ENCODE measurements around the gene ZNF518B.
"Not testable (repeated sequence)": the region's sequence is repeated elsewhere in the genome, so short reads cannot be mapped to it uniquely, and the experiment has no call there.

Gene ZNF518B

GRCh38 chr4:10427680-10428079 is 29.5 kb downstream of the ZNF518B start:
- H2BK15ac ChIP-seq (ENCODE audit: low read depth, poor library complexity, severe bottlenecking); H3K4me3 ChIP-seq (ENCODE audit: insufficient read depth in 1 of 2, low read depth in 1 of 2, low read length in 2 of 2); H3K4me1 ChIP-seq (ENCODE audit: control insufficient read depth, insufficient read depth, low read depth, low read length); H3K9me3 ChIP-seq (ENCODE audit: control insufficient read depth, low read length); H2BK5ac ChIP-seq (ENCODE audit: low read depth, low read length, poor library complexity, severe bottlenecking); H3K27ac ChIP-seq (ENCODE audit: low read length, poor library complexity, severe bottlenecking); DNase-seq; H2BK120ac ChIP-seq (ENCODE audit: low read depth, low read length); H3K79me1 ChIP-seq (replicated peaks; ENCODE audit: low read length, poor library complexity, severe bottlenecking); H3K36me3 ChIP-seq (ENCODE audit: control insufficient read depth in 1 of 2, insufficient read depth in 2 of 2, low read depth in 1 of 2, low read length in 2 of 2); H3K18ac ChIP-seq (ENCODE audit: low read depth in 1 of 2, low read length in 2 of 2); H4K8ac ChIP-seq (ENCODE audit: low read length); H3K4ac ChIP-seq (ENCODE audit: low read depth in 1 of 2, low read length in 2 of 2); H2AK5ac ChIP-seq (ENCODE audit: low read length, severe bottlenecking); H3K9ac ChIP-seq (ENCODE audit: low read length); H3K27me3 ChIP-seq (ENCODE audit: control insufficient read depth in 1 of 2, insufficient read depth in 1 of 2, low read length in 2 of 2); H4K91ac ChIP-seq (ENCODE audit: low read length); H3K14ac ChIP-seq (ENCODE audit: low read length in 2 of 2); H3K23ac ChIP-seq (ENCODE audit: low read length in 2 of 2); H2BK12ac ChIP-seq (ENCODE audit: low read length in 2 of 2); H3K4me2 ChIP-seq (ENCODE audit: low read length, poor library complexity, severe bottlenecking); H2AFZ ChIP-seq (ENCODE audit: low read depth, low read length): not testable (repeated sequence)
- 69% methylated on average over 8 of the region's 8 CpGs for WGBS

- no peak overlapping the region for H2BK5ac ChIP-seq (ENCODE audit: low read depth, low read length, poor library complexity, severe bottlenecking)
- DNase-seq, result no peak
- no peak overlapping the region for H4K8ac ChIP-seq (ENCODE audit: low read length)
- H3K14ac ChIP-seq (ENCODE audit: low read length in 2 of 2), result no peak overlapping the region
- H3K4ac ChIP-seq (ENCODE audit: low read depth in 1 of 2, low read length in 2 of 2), result no peak overlapping the region
- no peaks in the 10 kb centered on the region for H3K9me3 ChIP-seq (ENCODE audit: control insufficient read depth, low read length)
- no peak overlapping the region for H3K23ac ChIP-seq (ENCODE audit: low read length in 2 of 2)
- H2AK5ac ChIP-seq (ENCODE audit: low read length, severe bottlenecking), result no peak overlapping the region
- no peak overlapping the region for H2BK12ac ChIP-seq (ENCODE audit: low read length in 2 of 2)
- H2BK15ac ChIP-seq (ENCODE audit: low read depth, poor library complexity, severe bottlenecking), result no peak overlapping the region
- no peaks in the 10 kb centered on the region for H3K27me3 ChIP-seq (ENCODE audit: control insufficient read depth in 1 of 2, insufficient read depth in 1 of 2, low read length in 2 of 2)
- no peak overlapping the region for H3K4me3 ChIP-seq (ENCODE audit: insufficient read depth in 1 of 2, low read depth in 1 of 2, low read length in 2 of 2)
- no peak overlapping the region for H3K9ac ChIP-seq (ENCODE audit: low read length)
- WGBS, result 53% methylated on average over 3 of the region's 3 CpGs
- H3K36me3 ChIP-seq (ENCODE audit: control insufficient read depth in 1 of 2, insufficient read depth in 2 of 2, low read depth in 1 of 2, low read length in 2 of 2), result no peaks in the 10 kb centered on the region
- H2AFZ ChIP-seq (ENCODE audit: low read depth, low read length), result no peak overlapping the region
- H4K91ac ChIP-seq (ENCODE audit: low read length), result no peak overlapping the region
- H3K27ac ChIP-seq (ENCODE audit: low read length, poor library complexity, severe bottlenecking), result no peak overlapping the region
- no peaks in the 10 kb centered on the region for H3K4me1 ChIP-seq (ENCODE audit: control insufficient read depth, insufficient read depth, low read depth, low read length)
- H2BK120ac ChIP-seq (ENCODE audit: low read depth, low read length), result no peak overlapping the region
- H3K79me1 ChIP-seq (replicated peaks; ENCODE audit: low read length, poor library complexity, severe bottlenecking), result no peaks in the 10 kb centered on the region
- no peak overlapping the region for H3K4me2 ChIP-seq (ENCODE audit: low read length, poor library complexity, severe bottlenecking)
- no peak overlapping the region for H3K18ac ChIP-seq (ENCODE audit: low read depth in 1 of 2, low read length in 2 of 2)
Measured at GRCh38 chr4:10421344-10422055, 35.7 kb downstream of the ZNF518B start.

- H3K4ac ChIP-seq (ENCODE audit: low read depth in 1 of 2, low read length in 2 of 2), result no peak overlapping the region
- H3K9ac ChIP-seq (ENCODE audit: low read length), result no peak overlapping the region
- no peaks in the 10 kb centered on the region for H3K36me3 ChIP-seq (ENCODE audit: control insufficient read depth in 1 of 2, insufficient read depth in 2 of 2, low read depth in 1 of 2, low read length in 2 of 2)
- no peak overlapping the region for H2BK120ac ChIP-seq (ENCODE audit: low read depth, low read length)
- no peak overlapping the region for H4K91ac ChIP-seq (ENCODE audit: low read length)
- no peak overlapping the region for H2BK15ac ChIP-seq (ENCODE audit: low read depth, poor library complexity, severe bottlenecking)
- H4K8ac ChIP-seq (ENCODE audit: low read length), result no peak overlapping the region
- H2AFZ ChIP-seq (ENCODE audit: low read depth, low read length), result no peak overlapping the region
- H2BK12ac ChIP-seq (ENCODE audit: low read length in 2 of 2), result no peak overlapping the region
- no peak overlapping the region for H3K4me3 ChIP-seq (ENCODE audit: insufficient read depth in 1 of 2, low read depth in 1 of 2, low read length in 2 of 2)
- no peak overlapping the region for H3K27ac ChIP-seq (ENCODE audit: low read length, poor library complexity, severe bottlenecking)
- no peak overlapping the region for H3K23ac ChIP-seq (ENCODE audit: low read length in 2 of 2)
- H3K18ac ChIP-seq (ENCODE audit: low read depth in 1 of 2, low read length in 2 of 2), result no peak overlapping the region
- H3K4me2 ChIP-seq (ENCODE audit: low read length, poor library complexity, severe bottlenecking), result no peak overlapping the region
- H3K4me1 ChIP-seq (ENCODE audit: control insufficient read depth, insufficient read depth, low read depth, low read length), result no peaks in the 10 kb centered on the region
- H2AK5ac ChIP-seq (ENCODE audit: low read length, severe bottlenecking), result no peak overlapping the region
- 93% methylated on average over 6 of the region's 6 CpGs for whole genome bisulfite sequencing
- no peaks in the 10 kb centered on the region for H3K27me3 ChIP-seq (ENCODE audit: control insufficient read depth in 1 of 2, insufficient read depth in 1 of 2, low read length in 2 of 2)
- no peak for DNase-seq
- H3K9me3 ChIP-seq (ENCODE audit: control insufficient read depth, low read length), result no peaks in the 10 kb centered on the region
- H3K14ac ChIP-seq (ENCODE audit: low read length in 2 of 2), result no peak overlapping the region
- no peaks in the 10 kb centered on the region for H3K79me1 ChIP-seq (replicated peaks; ENCODE audit: low read length, poor library complexity, severe bottlenecking)
- no peak overlapping the region for H2BK5ac ChIP-seq (ENCODE audit: low read depth, low read length, poor library complexity, severe bottlenecking)
Measured at GRCh38 chr4:10417740-10418139, 39.5 kb downstream of the ZNF518B start.

GRCh38 chr4:10416441-10416840 is 40.8 kb downstream of the ZNF518B start:
- H3K4ac ChIP-seq (ENCODE audit: low read depth in 1 of 2, low read length in 2 of 2), result no peak overlapping the region
- H4K91ac ChIP-seq (ENCODE audit: low read length), result no peak overlapping the region
- H3K14ac ChIP-seq (ENCODE audit: low read length in 2 of 2), result no peak overlapping the region
- H3K18ac ChIP-seq (ENCODE audit: low read depth in 1 of 2, low read length in 2 of 2), result no peak overlapping the region
- H2BK5ac ChIP-seq (ENCODE audit: low read depth, low read length, poor library complexity, severe bottlenecking), result no peak overlapping the region
- H2AK5ac ChIP-seq (ENCODE audit: low read length, severe bottlenecking), result no peak overlapping the region
- no peak overlapping the region for H3K9ac ChIP-seq (ENCODE audit: low read length)
- H3K4me3 ChIP-seq (ENCODE audit: insufficient read depth in 1 of 2, low read depth in 1 of 2, low read length in 2 of 2), result no peak overlapping the region
- no peak overlapping the region for H3K4me2 ChIP-seq (ENCODE audit: low read length, poor library complexity, severe bottlenecking)
- no peak overlapping the region for H2AFZ ChIP-seq (ENCODE audit: low read depth, low read length)
- no peak for DNase-seq
- H3K9me3 ChIP-seq (ENCODE audit: control insufficient read depth, low read length), result no peaks in the 10 kb centered on the region
- H3K36me3 ChIP-seq (ENCODE audit: control insufficient read depth in 1 of 2, insufficient read depth in 2 of 2, low read depth in 1 of 2, low read length in 2 of 2), result no peaks in the 10 kb centered on the region
- H2BK12ac ChIP-seq (ENCODE audit: low read length in 2 of 2), result no peak overlapping the region
- no peak overlapping the region for H3K23ac ChIP-seq (ENCODE audit: low read length in 2 of 2)
- no peak overlapping the region for H3K27ac ChIP-seq (ENCODE audit: low read length, poor library complexity, severe bottlenecking)
- H4K8ac ChIP-seq (ENCODE audit: low read length), result no peak overlapping the region
- no peaks in the 10 kb centered on the region for H3K27me3 ChIP-seq (ENCODE audit: control insufficient read depth in 1 of 2, insufficient read depth in 1 of 2, low read length in 2 of 2)
- no peaks in the 10 kb centered on the region for H3K4me1 ChIP-seq (ENCODE audit: control insufficient read depth, insufficient read depth, low read depth, low read length)
- no peaks in the 10 kb centered on the region for H3K79me1 ChIP-seq (replicated peaks; ENCODE audit: low read length, poor library complexity, severe bottlenecking)
- 58% methylated on average over 2 of the region's 2 CpGs for WGBS
- H2BK15ac ChIP-seq (ENCODE audit: low read depth, poor library complexity, severe bottlenecking), result no peak overlapping the region
- H2BK120ac ChIP-seq (ENCODE audit: low read depth, low read length), result no peak overlapping the region

All from mesenchymal stem cell (in vitro differentiated cells and primary cell).